Neural cell (in vitro differentiated cells): Measurements from ENCODE around the gene OST4. TPM values are rescaled to one million over a fixed set of nuclear protein-coding genes. Genes with fewer than 3 reads are reported as not detected.

Experiments
- H2AFZ ChIP-seq: fragments of 200-600, 300-800 bp; sonication (generic), shearing (Covaris generic); 2 replicates; pipeline ENCODE4 v1.6.0; 2014; ENCODE audit warnings: low read depth, mild to moderate bottlenecking, antibody characterized with exemption, low read length, moderate library complexity
- H3F3A ChIP-seq: fragments of 200-600 bp; shearing (Covaris generic); 2 replicates; pipeline ENCODE4 v1.6.1; 2016; ENCODE audit warnings: mild to moderate bottlenecking, moderate library complexity, mixed read lengths, antibody characterized with exemption, low read length; ENCODE audit not compliant: insufficient read depth, poor library complexity, severe bottlenecking
- H3K27ac ChIP-seq: fragments of 200-600, 300-800 bp; sonication (generic), shearing (Covaris generic); 2 replicates; pipeline ENCODE4 v1.5.1; 2014; ENCODE audit warnings: mild to moderate bottlenecking, low read length, moderate library complexity
- H3K27me3 ChIP-seq: fragments of 300-800, 200-600 bp; sonication (generic), shearing (Covaris generic); 2 replicates; pipeline ENCODE4 v1.6.0; 2014; ENCODE audit warnings: mild to moderate bottlenecking, low read depth, low read length, moderate library complexity; ENCODE audit not compliant: insufficient read depth
- H3K36me3 ChIP-seq: fragments of 300-800, 200-600 bp; sonication (generic), shearing (Covaris generic); 2 replicates; pipeline ENCODE4 v1.5.1; 2014; ENCODE audit warnings: mild to moderate bottlenecking, antibody characterized with exemption, low read length, moderate library complexity; ENCODE audit not compliant: insufficient read depth
- H3K4me2 ChIP-seq: fragments of 300-800, 200-600 bp; sonication (generic), shearing (Covaris generic); 2 replicates; pipeline ENCODE4 v1.6.0; 2014; ENCODE audit warnings: mild to moderate bottlenecking, low read length
- H3K4me3 ChIP-seq: fragments of 300-800, 200-600 bp; sonication (generic), shearing (Covaris generic); 2 replicates; pipeline ENCODE4 v1.5.1; 2014; ENCODE audit warnings: mild to moderate bottlenecking, low read length, moderate library complexity
- H3K79me2 ChIP-seq: fragments of 200-600 bp; shearing (Covaris generic); replicated peaks from 2 replicates; pipeline ENCODE4 v1.6.0; 2014; ENCODE audit warnings: mild to moderate bottlenecking, low read length, moderate library complexity; ENCODE audit not compliant: insufficient read depth
- H3K9ac ChIP-seq: fragments of 300-800, 200-600 bp; sonication (generic), shearing (Covaris generic); 2 replicates; pipeline ENCODE4 v1.6.1; 2016; ENCODE audit warnings: mild to moderate bottlenecking, low read length, mixed read lengths
- H3K9me2 ChIP-seq: fragments of 200-600 bp; shearing (Covaris generic); 2 replicates; pipeline ENCODE4 v1.6.1; 2016; ENCODE audit warnings: mild to moderate bottlenecking, low read length, mixed read lengths; ENCODE audit not compliant: insufficient read depth
- H3K9me3 ChIP-seq: fragments of 200-600, 300-800 bp; sonication (generic), shearing (Covaris generic); 2 replicates; pipeline ENCODE4 v1.6.1; 2016; ENCODE audit warnings: mild to moderate bottlenecking, mixed run types, low read length, moderate library complexity, mixed read lengths
- H4K20me1 ChIP-seq: fragments of 200-600 bp; shearing (Covaris generic); 2 replicates; pipeline ENCODE4 v1.6.1; 2016; ENCODE audit warnings: mild to moderate bottlenecking, mixed run types; ENCODE audit not compliant: insufficient read depth
- CTCF ChIP-seq: fragments of 450-650 bp; IDR thresholded peaks from 2 replicates; pipeline ENCODE4 v1.5.1; 2014; ENCODE audit warnings: antibody characterized with exemption, mild to moderate bottlenecking, moderate library complexity; ENCODE audit not compliant: poor library complexity, severe bottlenecking
- EP300 ChIP-seq: fragments of 450-650 bp; conservative IDR thresholded peaks from 2 replicates; pipeline ENCODE4 v1.6.1; 2014; ENCODE audit warnings: antibody characterized with exemption, mild to moderate bottlenecking, moderate library complexity; ENCODE audit not compliant: poor library complexity, severe bottlenecking
- EZH2 ChIP-seq: fragments of 200-600, 300-800 bp; shearing (Covaris generic), sonication (generic); IDR thresholded peaks from 2 replicates; pipeline ENCODE4 v1.6.1; 2014; ENCODE audit warnings: antibody characterized with exemption, low read length, borderline replicate concordance, mild to moderate bottlenecking; ENCODE audit not compliant: insufficient read depth, poor library complexity, severe bottlenecking
- MXI1 ChIP-seq: fragments of 450-650 bp; conservative IDR thresholded peaks from 2 replicates; pipeline ENCODE4 v1.6.1; 2014; ENCODE audit warnings: antibody characterized with exemption, mild to moderate bottlenecking; ENCODE audit not compliant: poor library complexity, severe bottlenecking
- POLR2AphosphoS5 ChIP-seq: IDR thresholded peaks from 2 replicates; pipeline ENCODE4 v1.6.1; 2012
- RAD21 ChIP-seq: fragments of 450-650 bp; conservative IDR thresholded peaks from 2 replicates; pipeline ENCODE4 v1.6.1; 2014; ENCODE audit warnings: antibody characterized with exemption, mild to moderate bottlenecking, moderate library complexity
- REST ChIP-seq: IDR thresholded peaks from 2 replicates; pipeline ENCODE4 v1.6.1; 2012; ENCODE audit warnings: borderline replicate concordance
- SMC3 ChIP-seq: fragments of 450-650 bp; conservative IDR thresholded peaks from 2 replicates; pipeline ENCODE4 v1.6.1; 2014; ENCODE audit warnings: antibody characterized with exemption, mild to moderate bottlenecking, moderate library complexity; ENCODE audit not compliant: poor library complexity
- TAF1 ChIP-seq: IDR thresholded peaks from 2 replicates; pipeline ENCODE4 v1.6.1; 2012; ENCODE audit warnings: low read depth
- polyA plus RNA-seq: library from polyadenylated mRNA; depleted of rRNA; stranded (reverse); fragments of >200 nt; gene quantifications from 2 replicates; pipeline ENCODE4 v1.2.3, GENCODE V29; 2014

The OST4 gene
- polyA plus RNA-seq, 1 donor from 2014 or later, result 263 TPM

GRCh38 chr2:27084297-27085061 is 13.0 kb upstream of the OST4 start:
- Histone ChIP-seq H2AFZ (no peak overlapping the region), H3K4me3 (no peak overlapping the region), H3K9me2 (no peaks in the 10 kb centered on the region), H3K4me2 (no peak overlapping the region), H3K36me3 (no peaks in the 10 kb centered on the region), H3K9me3 (no peaks in the 10 kb centered on the region), H3F3A (no peaks in the 10 kb centered on the region), H3K27ac (no peak overlapping the region), H3K79me2 (no peaks in the 10 kb centered on the region), H4K20me1 (no peaks in the 10 kb centered on the region), H3K9ac (no peak overlapping the region), H3K27me3 (peaks cover 10% of the 10 kb centered on the region)
- TF ChIP-seq TAF1 (no peak), RAD21 (no peak), REST (no peak)

- TF ChIP-seq REST (no peak), TAF1 (no peak), POLR2AphosphoS5 (no peak), CTCF (no peak), EZH2 (no peak), EP300 (no peak), SMC3 (no peak), RAD21 (no peak), MXI1 (no peak)
- no peaks in the 10 kb centered on the region for H4K20me1 ChIP-seq
- H3K79me2 ChIP-seq, result no peaks in the 10 kb centered on the region
- no peak overlapping the region for H3K4me2 ChIP-seq
- H3K27me3 ChIP-seq, result peaks cover 10% of the 10 kb centered on the region
- no peaks in the 10 kb centered on the region for H3K9me3 ChIP-seq
- H3K4me3 ChIP-seq, result no peak overlapping the region
- H2AFZ ChIP-seq, result no peak overlapping the region
- no peak overlapping the region for H3K27ac ChIP-seq
- no peaks in the 10 kb centered on the region for H3K9me2 ChIP-seq
- no peak overlapping the region for H3K9ac ChIP-seq
- H3K36me3 ChIP-seq, result no peaks in the 10 kb centered on the region
- H3F3A ChIP-seq, result no peaks in the 10 kb centered on the region
These were observed 12.2 kb upstream of the OST4 start for GRCh38 chr2:27083410-27084296.
